HG03039 (cell line): ENCODE measurements around the gene DDHD1.
"Not testable (repeated sequence)": the region's sequence is repeated elsewhere in the genome, so short reads cannot be mapped to it uniquely, and the experiment has no call there.

Experiments
- ATAC-seq: cut with Tn5 transposase; IDR thresholded peaks from one replicate; pipeline ENCODE4 v1.9.1; 2021; ENCODE audit warnings: mild to moderate bottlenecking, moderate library complexity; ENCODE audit not compliant: unreplicated experiment

DDHD1 gene

DNA sequence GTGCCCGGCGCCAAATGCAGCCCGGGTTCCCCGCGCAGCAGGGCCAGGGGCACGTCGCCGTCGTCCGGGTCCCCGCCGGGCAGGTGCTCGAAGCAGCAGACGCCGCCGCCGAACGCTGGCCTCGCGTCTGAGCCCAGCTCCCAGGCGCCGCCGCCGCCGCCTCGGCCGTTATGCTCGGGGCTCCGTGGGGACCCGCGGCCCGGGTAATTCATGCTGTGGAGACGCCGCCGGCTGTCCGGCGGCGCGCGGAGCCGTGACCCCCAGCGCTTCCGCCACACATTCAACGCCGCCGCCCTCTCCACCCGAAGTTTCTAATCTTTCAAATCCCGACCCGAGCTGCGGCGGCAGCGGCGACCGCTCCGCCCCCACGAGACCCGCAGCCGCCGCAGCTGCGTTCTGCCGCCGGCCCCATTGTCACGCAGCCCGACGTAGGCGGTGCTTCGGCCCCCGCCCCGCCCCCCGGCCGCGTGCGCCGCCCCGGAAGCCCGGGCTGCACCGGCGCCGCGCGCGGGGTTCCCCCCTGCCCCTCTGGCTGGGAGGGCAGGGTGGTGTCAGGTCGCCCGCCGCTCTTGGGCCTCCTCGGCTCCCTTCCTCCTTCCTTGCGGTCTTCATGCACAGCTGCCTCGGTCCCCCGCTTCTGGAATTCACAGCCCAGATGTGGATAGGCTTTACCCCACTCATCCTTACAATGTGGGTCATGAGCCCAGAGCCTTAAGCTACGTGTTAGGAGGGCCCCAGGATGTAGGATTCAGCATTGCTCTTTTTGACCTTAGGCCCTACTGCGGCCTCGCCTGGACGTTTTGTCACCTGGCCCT lies at the start of gene DDHD1:
Gene DDHD1 (minus strand): TSS at position 437 of the 815 bp plus-strand sequence. CDS start 225 bp downstream, at position 212.
- ATAC-seq, result peak; percentile 69

DNA sequence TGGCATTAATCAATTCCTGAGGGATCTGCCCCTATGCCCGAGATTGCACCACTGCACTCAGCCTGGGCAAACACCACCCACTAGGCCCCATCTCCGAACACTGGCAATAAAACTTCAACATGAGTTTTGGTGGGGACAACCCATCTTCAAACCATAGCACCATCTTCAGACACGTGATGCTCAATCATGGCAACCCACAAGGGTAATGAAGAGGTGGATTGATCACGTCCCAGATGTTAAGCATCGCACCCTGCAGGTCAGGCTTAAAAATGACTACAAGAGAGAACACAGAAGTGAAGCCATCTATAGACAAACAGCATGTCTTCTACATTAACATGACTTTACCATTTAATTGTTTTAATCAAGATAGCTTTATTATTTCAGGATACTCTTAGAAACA lies 42.8 kb upstream of the DDHD1 start:
- ATAC-seq, result no peak

DNA sequence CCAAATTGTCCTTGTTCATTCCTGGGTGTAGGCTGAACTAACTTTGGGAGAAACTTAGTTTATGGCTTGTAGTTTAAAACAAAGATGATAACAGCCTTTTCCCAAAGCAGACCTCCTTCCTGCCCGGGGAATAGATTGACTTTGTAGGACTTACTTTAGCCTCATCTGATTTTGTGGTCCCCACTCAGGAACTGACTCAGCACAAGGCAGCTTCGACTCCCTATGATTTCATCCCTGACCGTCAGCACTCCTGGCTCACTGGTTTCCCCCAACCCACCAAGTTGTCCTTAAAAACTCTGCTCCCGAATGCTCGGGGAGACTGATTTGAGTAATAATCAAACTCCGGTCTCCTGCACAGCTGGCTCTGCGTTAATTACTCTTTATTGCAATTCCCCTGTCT lies 40.1 kb upstream of the DDHD1 start:
- no peak for ATAC-seq

DNA sequence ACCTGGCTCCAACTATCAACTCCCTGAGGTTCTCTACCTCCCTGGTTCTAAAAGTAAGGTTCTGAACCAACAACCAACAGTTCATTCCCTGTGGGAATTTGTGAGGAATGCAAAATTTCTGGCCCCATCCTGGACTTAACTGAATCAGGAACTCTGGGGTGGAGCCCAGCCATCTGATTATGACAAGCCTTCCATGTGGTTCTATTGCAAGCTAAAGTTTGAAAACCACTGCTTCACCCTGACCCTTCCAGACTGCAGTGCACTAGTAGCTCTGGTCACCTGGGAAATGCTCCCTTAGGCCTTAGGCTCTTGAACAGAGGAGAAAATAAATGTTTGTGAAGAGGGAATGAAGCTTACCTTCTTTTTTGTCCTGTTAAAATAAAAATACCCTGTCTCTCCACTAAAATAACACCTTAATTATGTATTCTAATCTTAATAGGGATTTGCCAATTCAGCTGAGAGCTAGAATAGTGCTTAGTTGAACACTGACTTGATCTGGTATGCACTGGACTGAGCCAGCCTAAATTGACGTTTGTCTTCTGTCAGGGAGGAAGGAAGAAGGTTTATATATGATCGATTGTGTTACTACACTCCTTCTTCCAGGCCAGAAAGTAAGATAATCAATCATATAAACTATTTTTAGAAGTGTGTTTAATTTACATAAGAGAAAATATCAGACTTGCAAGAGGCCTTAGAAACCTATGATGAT lies 39.1 kb upstream of the DDHD1 start:
- no peak for ATAC-seq

DNA sequence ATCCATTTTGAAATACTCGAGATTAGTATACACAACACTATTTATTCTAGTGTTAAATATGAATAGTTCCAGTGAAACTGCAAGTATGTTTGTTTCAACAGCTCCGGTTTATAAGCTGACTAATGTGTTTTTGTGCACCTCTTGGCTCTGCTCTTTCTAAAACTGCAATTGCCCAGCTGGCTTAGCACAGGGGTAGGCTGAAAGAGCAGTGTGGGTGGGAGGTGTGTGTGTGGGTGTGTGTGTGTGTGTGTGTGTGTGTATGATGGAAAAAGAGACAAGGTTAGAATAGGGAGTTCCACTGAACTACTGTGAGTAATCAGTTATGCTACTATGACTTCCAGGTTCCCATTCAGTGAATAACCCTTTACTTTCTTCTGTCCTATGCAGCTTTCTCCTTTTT lies 37.8 kb upstream of the DDHD1 start:
- ATAC-seq, result no peak

DNA sequence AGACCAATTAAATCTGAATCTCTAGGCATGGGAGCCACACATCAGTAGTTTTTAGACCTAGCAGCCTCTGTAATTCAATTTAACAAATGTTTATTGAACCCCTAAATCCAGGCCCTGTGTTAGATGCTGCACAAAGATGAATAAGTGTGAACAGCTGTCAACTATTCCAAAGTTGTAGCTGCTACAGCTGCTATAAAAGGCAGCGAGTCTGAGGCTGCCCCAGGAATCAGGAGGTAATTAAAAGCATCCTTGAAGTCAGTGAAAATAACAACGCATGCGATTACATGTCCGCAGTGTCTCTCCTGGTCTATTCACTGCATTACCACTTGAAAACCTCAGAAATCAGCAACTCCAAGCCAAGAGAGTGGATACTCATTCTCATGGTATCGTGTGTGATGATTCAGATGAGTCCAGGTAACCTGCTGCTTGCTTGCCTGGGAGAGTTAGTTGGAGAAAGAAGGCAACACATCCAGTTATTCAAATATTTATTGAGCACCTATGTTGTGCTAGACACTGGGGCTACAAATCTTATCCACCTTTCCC lies 34.9 kb upstream of the DDHD1 start:
- no peak for ATAC-seq

DNA sequence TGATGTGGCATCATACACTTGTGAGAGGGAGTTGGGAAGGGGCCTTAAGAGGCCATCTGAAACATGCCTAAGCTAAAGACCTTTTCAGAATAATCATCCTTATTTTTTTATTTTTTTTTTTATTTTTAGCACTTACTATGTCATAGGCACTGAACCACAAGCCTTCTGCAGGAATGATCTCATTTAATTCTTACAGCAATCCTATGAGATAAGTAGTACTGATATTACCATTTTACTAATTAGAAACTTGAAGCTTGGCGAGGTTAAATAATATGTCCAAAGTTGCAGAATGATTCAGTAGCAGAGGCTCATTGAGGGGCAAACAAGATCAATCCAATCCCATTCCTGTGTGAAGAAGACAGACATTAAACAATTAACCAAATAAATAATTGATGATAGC lies 33.4 kb upstream of the DDHD1 start:
- no peak for ATAC-seq

DNA sequence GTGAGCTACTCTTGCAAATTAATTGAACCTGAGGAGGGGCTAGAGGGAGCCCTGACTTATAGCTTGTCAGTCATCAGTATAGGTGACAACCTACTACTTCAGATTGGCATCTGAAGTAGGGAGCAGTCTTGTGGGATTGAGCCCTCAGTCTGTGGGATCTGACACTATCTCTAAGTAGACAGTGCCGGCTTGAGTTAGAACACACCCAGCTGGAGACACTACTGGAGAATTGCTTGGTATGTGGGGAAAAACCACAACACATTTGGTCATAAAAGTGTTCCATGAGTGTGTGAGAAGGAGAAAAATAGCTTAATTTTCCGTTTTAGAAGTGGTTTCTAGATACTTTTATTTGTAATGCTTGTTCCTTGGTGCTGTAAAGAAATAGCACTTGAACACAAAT lies 30.5 kb upstream of the DDHD1 start:
- no peak for ATAC-seq

DNA sequence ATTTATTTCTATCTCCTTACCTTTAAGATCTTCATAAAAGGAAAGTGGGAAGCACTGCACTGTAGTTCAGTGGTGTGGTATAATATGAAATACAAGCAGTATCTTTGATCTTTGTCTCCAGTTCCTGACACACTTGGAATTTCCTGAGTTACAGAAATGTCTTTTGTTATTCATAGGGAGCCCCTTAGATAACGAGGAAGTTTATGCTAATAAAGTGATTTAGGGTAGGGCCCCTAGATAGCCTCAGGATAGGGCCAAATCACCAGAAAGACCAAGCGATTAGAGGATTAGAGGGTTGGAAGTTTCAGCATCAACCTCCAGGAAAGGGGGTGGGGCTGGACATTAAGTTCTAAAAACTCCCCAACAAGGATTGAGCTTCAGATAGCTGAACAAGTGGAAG lies 29.9 kb upstream of the DDHD1 start:
- ATAC-seq, result no peak

DNA sequence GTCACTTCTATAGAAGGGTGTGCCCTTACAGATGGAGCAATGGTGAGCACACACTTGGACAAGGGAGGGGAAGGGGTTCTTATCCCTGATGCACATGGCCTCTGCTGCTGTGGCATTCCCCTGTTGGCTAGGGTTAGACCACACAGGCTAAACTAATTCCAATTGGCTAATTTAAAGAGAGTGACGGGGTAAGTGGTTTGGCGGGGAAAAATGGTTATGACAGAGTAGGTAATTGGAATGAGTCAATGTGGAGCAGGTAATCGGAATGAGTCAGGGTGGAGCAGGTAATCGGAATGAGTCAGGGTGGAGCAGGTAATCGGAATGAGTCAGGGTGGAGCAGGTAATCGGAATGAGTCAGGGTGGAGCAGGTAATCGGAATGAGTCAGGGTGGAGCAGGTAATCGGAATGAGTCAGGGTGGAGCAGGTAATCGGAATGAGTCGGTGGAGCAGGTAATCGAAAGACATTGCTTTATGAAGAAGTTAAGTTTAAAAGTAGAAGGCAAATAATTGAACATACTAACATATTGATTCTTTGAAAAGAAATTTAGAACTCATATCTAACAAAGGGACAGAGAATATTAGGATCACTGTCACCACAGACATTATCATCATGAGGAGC lies 28.4 kb upstream of the DDHD1 start:
- ATAC-seq, result not testable (repeated sequence)

DNA sequence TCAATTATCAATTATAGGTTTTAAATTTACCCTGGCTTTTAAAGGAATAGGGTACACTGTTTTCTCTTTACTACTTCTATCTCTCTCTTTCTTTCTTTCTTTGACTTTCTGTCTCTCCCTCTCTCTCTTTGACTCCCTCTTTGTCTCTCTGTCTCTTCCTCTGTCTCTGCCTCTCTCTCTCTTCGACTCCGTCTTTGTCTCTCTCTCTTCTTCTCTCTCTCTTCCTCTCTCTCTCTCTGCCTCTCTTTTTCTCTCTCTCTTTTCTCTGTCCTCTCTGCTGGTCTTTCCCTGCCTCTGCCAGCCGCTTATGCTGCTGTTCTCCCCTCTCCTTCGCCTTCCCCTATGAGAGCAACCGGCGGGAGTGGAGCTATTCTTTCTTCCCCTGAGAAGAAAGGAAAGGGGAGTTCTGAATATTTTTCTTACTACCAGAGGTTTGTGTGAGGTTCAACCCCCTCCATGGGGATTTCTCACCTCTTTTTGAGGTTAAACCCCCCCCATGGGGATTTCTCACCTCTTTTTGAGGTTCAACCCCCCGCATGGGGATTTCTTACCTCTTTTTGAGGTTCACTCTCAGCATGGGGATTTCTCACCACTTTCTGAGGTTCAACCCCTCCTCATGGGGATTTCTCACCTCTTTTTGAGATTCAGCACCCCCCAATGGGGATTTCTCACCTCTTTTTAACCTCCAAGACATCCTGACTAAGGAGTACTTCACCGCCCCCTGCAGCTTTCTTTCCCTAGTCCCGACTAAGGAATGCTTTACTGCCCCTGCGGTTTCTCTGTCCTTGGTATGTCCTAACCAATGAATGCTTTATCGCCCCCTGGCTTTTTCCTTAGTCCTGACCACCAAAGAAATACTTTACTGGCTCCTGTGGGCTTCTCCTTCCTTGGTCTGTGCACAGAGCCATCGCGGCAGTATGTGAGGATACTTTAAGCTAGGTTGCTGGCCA lies 27.4 kb upstream of the DDHD1 start:
- ATAC-seq, result no peak

DNA sequence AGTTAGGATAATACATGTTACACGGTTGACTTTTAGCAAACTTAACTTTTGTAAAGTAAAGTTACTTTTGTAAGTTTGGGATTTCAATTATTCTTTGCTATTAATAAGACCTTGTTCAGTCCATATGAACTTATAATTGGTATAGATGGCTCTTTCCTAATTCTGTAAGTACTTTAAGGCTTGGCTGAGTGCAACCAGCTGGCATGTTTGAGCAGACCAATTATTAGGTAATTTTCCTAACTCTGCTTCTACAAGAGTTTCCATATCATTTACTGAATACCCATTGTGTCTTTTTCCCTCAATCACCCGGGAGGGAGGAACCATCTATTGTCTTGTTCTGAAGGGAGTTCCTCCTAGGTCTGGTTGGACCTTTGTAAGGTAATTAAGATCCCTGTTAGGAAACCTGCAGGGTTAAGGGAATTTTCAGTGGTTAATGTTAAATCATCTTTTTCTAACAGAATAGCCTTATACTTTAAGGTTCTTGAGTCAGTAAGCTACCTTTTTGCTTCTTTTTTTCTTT lies 26.4 kb upstream of the DDHD1 start:
- not testable (repeated sequence) for ATAC-seq

DNA sequence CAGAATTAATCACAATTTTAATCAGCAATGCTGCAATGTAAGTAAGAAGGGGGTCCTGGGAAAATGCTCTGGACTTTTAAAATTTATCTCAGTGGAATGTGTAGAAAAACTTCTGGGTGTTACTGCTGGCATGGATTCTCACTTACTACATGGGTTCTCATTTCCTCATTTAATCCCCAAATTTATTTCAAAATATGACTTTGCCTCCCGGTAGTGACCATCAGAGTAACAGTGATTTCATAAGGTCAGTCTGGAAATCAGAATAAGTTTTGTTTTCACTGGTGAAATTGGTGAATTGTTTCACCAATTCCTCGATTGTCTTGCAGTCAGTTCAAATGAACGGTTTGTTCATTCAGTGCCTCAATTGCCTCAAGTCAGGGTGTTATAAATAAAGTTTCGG lies 22.3 kb upstream of the DDHD1 start:
- no peak for ATAC-seq

DNA sequence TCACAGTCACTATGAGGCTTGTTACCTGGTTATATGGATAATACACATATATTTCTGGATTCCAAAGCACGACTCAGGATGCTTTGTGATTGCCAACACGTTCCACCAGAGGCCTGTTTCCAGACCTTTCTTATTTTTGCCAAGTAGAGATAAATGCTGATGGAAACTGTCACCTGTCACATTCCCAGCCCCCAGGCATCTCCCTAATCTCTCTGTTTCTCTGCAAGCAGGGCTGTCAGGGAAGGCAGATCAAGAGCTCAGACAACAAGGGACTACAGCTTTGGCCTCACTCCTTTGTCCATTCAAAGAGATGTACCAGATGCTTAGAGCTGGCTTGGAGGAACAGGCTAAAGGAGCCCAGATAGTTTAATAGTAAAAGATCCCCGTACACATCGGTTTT lies 21.8 kb upstream of the DDHD1 start:
- ATAC-seq, result no peak

DNA sequence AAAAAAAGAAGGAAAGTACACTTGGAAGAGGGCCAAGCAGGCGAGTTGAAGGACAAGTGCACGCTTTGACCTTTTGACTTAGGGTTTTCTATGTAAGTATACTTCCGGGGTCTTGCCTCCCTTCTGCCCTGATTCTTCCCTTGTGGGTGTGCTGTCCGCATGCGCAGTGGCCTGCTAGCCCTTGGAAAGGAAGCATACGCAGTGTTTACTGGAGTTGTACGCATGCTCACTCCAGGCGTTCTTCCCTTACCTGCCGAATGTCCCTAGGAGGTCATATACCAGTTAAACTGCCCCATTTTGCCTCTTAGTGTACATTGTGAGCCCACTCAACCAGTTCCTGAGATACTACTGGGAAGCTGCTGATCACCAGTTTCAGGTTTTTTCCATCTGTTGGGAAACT lies 15.7 kb upstream of the DDHD1 start:
- ATAC-seq, result no peak

DNA sequence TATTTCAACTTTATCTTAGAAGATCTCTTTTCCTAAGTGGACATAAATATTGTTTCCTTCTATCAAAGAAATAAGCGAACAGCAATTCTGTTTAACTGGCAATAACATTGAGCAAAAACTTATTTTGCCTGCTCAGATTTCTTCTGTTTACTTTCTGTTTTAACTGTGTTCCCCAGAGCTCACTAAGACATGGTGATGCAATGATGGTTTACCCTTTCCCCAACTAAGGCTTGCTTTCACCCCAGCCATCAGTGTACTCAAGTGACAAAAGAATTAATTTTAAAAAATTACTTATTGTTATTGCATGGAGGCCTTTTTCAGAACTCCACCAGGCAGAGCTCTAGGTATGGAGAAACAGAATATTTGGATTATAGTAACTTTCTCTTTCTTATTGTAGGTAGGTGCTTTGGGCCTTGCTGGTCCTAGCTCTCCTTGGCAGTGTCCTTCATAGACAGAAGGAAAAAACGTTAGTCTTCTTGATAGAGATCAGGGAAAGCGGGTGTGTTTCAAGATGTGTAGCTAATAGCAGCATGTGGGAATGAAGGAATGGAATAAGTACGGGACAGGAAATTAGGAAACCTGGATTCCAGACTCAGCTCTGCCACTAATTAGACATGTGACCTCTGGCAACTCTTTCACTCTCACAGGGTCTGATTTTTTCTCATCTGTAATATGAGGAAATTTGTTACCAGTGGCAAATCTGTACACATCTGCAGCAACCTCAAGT lies 14.6 kb upstream of the DDHD1 start:
- ATAC-seq, result no peak

DNA sequence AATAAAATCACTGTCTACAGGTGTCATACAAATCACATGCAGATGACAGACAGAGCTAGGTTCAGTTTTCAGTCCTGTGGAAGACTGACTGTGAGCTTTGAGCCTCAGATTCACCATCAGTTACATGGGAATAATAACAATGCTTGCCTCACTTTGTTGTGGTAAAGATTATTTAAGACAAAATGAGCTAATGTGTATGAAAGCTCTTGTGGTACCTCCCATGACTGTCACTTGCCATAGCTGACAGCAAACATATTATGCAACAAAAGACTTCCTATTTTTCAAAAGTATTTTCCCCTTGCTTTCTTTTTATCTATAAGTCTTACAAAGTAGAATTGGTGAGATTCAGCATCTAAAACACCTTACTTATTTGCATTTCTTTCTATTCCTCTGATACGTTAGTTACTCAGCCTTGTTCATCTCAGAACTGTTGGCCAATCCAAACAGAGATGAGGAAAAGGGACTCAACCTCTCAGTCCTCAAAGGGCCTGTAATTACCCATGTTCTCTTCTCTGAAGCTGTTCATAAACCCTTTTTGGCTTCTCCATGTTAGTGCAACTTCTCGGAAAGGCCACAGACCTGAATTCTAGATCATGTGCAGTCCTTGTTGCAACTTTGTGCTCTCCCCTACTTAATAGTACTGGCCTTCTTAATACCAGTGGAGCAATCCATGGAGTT lies 8.8 kb upstream of the DDHD1 start:
- ATAC-seq, result no peak

DNA sequence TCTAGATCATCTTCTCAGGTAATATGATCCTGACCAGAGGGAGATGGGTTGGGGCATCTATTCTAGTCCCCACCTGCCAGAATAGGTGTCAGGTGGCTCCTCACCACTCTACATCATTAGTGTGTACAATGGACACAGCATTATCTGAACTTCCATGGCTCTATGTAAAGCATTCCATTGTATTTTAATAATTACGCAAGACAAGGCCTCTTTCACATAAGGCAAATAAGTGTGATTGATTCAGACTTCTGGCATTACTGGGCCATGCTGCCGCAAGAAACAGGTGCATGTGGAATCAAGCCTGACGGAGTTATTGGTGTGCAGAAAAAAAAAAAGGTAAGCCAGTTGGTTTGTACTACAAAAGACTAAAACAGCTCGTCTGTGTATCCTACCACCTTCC lies 3.1 kb upstream of the DDHD1 start:
- ATAC-seq, result no peak

DNA sequence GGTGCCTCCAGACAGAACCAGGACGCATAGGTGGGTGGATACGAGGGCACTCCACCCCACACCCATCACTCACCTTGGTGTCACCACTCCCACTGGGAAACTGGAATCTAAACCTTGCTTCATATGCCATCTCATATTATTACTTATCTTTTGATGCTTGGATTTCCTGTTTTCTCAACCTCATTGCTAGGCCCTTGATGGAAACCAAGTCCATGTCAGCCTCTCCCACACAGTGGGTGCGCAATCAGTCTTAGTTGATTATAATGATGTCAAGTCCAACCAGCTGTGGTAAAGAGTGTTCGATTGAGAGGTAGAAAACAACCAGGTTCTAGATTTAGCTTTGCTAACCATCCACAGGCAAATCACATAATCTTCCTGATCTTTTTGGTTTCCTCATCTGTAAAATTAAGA lies 584 bp upstream of the DDHD1 start:
- no peak for ATAC-seq
